ENCODE measurements around the gene REEP3.
A peak's percentile ranks its signal among the peaks of the same experiment; 100 is the strongest.
"Not testable (repeated sequence)": the region's sequence is repeated elsewhere in the genome, so short reads cannot be mapped to it uniquely, and the experiment has no call there.

REEP3 gene, protein sequence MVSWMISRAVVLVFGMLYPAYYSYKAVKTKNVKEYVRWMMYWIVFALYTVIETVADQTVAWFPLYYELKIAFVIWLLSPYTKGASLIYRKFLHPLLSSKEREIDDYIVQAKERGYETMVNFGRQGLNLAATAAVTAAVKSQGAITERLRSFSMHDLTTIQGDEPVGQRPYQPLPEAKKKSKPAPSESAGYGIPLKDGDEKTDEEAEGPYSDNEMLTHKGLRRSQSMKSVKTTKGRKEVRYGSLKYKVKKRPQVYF
- 26.9 to 41.3 (median 28.6) reads per million in 4 experiments for total RNA-seq

DNA sequence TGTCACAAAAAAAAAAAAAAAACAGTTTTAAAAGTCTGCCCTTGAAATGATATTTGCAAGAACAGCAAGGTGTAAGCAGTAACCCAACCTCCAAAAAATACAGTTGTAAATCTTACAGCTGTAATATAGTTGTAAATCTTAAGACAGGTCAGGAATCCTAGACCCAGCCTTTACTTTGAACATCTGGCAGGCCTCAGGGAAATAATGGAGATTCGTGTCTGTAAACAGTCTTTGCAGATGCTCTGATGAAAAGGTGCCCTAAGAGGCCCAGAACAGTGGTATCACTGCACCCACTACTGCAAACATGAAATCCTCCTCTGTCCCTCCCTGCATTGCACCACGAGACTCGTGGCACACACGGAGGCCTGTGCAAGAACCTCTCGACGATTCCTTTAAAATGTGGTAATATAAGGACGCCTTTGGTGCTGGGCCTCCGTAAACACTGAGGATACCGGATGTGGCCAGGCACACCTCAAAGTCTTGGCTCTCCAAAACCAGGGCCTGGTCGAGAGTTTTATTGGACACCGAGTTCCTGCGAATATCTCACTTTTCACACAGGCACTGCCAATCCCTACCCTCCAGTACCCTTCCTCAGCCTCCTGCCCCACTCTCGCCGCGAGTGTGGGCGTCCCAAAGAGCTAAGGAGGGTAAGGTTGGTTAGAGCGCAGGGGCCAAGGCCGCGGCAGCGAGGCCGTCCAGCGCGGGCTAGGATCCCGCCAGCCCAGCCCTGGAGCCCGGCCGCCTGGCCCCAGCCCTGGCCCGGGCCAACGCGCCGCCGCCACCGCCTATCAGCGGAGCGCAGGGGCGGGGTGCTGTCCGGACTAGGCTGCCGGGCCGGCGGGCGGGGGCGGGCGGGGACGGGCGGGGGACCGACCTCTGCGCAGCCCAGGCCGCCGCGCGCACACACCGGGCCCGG lies at the start of gene REEP3:
TSS of gene REEP3 (plus strand) at position 902 of the 916 bp plus-strand sequence. CDS start 145 bp downstream, outside the sequence.
- DNase-seq = peak; percentile 26

DNA sequence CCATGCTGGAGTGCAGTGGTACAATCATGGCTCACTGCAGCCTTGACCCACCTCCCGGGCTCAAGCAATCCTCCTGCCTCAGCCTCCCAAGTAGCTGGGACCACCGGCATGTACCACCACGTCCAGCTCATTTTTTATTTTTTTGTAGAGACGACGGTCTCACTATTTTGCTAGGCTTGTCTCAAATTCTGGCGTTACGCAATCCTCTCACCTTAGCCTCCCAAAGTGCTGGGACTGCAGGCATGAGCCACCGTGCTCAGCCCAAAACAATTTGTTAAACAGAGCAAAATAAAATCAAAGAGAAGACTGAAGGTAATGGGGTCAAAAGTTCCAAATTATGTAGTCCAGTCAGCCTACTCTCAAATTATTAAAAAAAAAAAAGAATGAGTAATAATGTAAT lies 46.7 kb upstream of the REEP3 start:
- DNase-seq = no peak

DNA sequence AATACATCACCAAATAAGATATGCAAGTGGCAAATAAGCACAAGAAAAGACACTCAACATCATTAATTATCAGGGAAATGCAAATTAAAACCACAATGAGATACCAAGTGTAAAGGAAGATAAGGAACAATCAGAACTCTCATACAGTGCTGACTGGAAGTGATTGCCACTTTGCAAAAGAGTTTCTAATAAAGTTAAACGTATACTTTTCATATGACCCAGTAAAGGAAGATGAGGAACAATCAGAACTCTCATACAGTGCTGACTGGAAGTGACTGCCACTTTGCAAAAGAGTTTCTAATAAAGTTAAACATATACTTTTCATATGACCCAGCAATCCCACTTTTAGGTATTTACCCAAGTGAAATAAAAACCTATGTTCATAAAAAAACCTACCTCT lies 43.3 kb upstream of the REEP3 start:
- DNase-seq = no peak

DNA sequence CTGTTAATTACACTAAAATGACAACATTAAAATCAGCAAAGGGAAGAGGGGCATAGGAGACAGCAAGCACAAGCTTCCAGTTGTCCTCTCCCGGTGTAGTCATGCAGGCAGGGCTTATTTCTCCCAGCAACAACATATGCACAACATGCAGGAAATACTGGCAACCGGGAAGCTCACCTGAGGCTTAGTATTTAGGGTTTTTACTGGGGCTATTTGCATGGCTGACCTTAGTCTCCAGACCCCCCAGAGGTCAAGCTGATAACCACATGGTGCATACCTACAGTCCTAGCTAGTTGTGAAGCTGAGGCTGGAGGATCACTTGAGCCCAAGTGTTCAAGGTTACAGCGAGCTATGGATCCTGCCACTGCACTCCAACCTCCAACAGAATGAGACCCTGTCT lies 42.6 kb upstream of the REEP3 start:
- no peak for DNase-seq

DNA sequence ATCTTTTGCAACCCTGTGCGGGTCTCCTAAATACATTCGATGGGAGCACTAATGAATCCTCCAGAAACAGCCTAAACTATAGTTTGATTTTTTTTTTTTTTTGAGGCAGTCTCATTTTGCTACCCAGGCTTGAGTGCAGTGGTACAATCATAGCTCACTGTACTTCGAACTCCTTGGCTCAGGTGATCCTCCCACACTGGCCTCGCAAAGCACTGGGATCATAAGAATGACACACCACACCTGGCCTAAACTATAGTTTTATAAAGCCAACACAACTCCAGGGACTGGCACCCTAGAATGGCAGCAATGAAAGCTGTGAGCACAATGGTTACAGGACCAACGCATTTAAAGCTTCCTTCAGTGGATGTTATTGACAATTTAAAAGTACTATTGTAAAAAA lies 41.0 kb upstream of the REEP3 start:
- no peak for DNase-seq

DNA sequence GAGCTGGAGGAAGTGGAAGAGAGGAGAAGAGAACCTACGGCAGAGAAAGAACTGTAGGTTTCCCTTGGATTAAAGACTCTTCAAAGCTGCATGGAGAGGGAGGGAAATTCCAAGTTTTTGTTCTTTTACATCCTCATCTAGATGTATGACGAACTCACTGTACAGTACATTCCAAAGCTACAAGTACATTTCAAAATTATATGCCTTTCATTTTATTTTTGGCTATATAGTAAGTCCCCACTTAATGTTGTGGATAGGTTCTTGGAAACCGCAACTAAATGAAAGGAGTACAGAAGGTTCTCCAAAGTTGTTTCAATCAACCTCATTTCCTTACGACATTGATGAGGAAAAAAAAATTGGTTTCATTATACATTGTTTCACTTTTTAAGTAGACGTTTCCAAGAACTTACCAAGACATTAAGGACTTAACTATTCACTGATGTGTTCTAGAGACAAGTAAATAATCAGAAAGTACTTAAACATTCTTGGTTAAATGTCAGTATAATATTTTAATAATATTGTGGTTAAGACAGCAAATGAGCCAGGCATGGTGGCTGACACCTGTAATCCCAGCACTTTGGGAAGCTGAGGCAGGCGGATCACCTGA lies 39.3 kb upstream of the REEP3 start:
- no peak for DNase-seq

DNA sequence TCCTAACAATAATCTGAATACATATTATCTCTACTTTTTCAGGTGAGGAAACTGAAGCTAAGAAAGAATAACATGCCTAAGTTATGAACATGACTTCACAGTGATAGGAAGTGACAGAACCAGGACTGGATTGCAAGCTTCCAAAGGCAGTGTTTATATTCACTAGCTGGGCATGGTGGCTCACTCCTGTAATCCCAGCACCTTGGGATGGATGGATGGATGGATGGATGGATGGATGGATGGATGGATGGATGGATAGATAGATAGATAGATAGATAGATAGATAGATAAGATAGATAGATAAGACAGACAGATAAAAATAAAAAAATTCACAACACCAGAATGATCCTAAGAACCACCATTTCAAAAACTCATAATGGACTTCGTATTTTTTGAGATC lies 37.2 kb upstream of the REEP3 start:
- DNase-seq = no peak

DNA sequence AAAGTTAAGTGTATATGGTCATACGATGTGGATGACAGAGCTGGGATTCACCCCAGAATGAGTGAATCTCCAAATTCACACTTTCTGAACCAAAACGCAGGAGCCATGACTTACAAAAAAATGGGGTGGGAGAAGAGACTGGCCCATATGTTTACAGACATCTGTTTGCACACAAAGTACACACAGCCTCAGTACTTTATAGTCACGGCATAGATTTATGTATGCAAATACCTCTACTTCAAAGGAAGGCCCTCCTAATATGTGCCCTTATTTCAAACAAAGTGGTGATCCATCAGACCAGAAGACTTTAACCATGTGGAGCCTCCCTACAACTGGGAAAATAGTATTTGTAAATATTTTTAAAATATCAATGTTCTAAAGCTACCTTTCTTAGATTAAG lies 33.2 kb upstream of the REEP3 start:
- DNase-seq = no peak

DNA sequence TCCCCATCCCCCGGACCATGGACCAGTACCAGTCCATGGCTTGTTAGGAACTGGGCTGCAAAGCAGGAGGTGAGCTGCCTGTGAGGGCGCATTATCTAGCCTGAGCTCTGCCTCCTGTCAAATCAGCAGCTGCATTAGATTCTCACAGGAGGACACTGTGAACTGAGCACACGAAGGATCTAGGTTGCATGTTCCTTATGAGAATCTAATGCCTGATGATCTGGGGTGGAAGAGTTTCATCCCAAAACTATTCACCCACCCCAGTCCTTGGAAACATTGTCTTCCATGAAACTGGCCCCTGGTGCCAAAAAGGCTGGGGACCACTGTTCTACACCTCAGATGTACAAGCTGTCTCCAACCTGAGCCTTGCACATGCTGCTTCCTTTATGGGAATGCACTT lies 31.4 kb upstream of the REEP3 start:
- no peak for DNase-seq

DNA sequence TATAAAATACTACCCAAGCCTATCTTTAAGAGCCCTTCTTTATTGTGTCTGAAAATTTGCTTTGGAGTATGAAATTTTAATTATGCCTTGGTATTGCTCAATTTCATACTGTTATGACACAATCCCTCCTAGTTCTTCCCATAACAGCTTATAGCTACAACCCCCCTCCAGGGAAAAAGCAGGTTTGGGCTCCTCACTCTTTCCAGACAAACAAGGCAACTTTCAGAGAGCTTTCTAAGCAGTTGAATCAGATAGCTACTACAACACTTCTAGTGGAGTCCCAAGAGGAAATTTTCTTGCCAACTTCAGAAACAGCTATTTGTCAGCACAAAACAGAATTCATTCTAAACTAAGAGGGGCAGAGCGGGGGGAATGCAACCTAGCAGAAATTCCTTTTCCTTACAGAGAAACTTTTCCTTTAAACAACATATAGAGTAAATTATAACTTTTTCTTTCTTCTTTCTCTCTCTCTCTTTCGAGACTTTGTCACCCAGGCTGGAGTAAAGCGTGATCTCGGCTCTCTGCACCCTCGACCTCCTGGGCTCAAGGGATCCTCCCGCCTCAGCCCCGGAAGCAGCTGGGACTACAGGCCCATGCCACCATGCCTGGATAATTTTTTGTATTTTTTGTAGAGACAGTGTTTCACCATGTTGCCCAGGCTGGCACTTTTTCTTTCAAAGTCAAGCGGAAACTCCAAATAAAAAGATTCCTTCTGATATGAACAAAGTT lies 29.4 kb upstream of the REEP3 start:
- no peak for DNase-seq

DNA sequence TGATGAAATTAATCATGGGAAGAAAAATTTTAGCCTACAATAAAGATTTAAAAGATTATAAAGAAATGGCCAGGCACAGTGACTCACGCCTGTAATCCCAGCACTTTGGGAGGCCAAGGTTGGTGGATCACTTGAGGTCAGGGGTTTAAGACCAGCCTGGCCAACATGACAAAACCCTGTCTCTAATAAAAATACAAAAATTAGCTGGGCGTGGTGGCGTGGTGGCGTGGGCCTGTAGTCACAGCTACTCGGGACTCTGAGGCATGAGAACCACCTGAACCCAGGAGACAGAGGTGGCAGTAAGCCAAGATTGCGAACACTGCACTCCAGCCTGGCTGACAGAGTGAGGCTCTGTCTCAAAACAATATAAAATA lies 28.9 kb upstream of the REEP3 start:
- DNase-seq = not testable (repeated sequence)

DNA sequence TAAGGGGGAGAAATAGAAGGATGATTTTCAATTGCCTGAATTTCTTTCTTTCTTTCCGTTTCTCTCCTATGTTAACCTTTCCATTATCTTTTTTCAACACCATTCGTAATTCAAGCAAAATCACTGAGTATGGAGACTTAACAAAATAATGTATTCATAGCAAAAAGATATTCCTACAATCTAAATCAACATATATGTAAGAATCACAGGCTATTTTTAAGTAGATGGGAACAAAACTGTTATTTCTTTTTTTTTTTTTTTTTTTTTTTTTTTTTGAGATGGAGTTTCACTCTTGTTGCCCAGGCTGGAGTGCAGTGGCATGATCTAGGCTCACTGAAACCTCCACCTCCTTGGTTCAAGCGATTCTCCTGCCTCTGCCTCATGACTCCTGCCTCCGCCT lies 28.2 kb upstream of the REEP3 start:
- no peak for DNase-seq

DNA sequence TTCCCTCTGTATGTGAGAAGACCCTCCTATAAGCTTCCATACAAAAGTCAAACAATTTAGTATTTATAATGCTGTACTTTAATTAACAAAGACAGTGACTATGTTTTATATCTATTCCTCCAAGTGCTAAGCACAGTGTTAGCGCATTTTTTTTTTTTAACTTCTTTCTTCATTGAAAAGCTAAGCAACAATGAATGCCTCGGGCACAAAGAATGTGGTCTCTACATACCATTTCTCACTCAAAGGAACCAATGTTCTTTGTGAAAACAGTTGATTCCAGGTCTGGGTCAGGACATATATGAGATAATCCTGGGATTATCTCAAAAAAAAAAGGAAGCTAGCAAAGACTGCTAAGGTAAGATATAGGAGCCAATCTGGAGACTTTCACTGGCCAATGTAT lies 26.2 kb upstream of the REEP3 start:
- no peak for DNase-seq

DNA sequence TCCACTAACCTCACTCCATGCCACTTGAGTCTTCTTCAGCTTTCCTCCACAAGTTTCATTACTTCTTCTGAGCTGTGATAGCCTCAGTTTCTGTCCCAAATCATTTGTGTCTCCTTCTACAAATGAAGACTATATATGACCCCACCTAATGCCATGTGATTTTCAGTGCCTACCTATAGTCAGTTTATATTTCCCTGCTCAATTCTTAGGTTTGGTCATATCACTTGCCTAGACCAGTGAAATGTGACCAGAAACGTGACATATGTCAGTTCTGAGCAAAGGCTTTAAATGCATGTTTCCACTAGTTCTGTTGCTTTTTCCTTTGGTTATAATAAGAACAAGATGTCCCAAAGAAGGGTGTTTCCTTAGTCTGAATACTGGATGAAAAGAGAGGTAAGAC lies 24.6 kb upstream of the REEP3 start:
- no peak for DNase-seq

DNA sequence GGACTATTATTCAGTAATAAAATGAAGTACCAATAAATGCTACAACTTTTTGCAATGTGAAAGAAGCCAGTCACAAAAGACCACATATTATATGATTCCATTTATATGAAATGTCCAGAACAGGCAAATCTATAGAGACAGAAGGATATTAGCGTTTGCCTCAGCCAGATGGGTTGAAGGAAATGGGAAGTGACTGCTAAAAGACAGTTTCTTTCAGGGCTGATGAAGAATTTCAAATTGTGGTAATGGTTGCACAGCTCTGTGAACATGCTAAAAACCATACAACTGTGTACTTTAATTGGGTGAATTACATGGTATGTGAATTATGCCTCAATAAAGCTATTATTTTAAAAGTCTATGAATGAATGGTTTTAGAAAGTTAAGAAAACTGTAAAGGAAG lies 23.9 kb upstream of the REEP3 start:
- DNase-seq = no peak

DNA sequence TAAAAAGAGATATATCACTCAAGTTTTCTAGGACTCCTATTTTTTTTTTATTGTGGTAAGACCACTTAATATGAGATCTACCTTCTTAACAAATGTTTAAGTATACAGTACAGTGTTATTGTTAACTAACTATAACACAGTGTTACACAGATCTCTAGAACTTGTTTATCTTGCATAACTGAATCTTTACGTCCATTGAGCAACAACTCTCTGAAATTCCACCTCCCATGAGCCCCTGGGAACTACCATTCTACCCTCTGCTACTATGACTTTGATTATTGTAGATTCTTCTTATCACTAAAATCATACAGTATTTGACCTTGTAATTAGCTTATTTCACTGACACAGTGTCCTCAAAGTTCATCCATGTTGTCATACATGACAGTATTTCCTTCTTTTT lies 22.5 kb upstream of the REEP3 start:
- no peak for DNase-seq

DNA sequence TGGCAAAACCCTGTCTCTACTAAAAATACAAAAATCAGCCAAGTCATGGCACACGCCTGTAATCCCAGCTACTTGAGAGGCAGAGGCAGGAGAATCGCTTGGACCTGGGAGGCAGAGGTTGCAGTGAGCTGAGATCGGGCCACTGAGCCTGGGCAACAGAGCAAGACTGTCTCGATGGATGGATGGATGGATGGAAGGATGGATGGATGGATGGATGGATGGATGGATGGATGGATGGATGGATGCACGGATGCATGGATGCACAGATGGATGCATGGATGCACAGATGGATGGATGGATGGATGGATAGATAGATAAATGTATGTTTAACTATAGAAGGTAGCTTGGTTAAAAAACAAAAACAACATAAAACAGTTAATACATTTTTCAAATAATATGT lies 20.6 kb upstream of the REEP3 start:
- not testable (repeated sequence) for DNase-seq

DNA sequence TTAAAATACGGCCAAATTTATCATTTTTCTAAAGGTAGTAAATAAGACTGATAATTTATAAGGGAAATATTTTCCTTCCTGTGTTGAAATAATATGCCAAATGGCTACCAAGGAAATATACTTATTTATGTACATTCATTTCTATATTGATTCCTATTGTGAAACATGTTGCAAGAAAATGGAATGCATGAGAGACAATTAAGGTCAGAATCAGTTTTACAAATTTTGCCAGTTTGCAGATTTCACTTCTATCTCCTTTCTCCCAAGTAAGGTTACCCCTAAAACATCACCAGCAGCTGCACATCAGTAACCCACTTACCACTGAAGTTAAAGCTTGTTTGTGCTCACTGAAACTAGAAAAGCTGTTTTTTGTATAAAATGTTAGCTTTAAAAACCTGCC lies 19.2 kb upstream of the REEP3 start:
- no peak for DNase-seq

DNA sequence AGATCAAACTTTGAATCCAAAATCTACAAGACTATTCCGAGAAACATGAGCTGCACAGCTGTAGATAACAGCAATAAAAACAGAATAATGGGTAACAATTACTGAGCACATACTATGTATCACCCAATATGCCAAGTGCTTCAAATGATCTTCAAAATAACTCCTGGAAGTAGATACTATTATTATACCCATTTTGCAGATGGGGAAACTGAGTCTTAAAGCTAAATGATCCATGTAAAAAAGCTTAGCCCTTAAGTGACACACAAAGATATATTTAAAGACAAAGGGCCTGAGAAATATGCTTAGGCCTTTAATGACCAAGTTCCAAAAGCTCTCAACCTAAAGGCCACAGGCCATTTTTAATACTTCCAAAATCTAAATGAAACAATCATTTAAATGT lies 18.4 kb upstream of the REEP3 start:
- no peak for DNase-seq

DNA sequence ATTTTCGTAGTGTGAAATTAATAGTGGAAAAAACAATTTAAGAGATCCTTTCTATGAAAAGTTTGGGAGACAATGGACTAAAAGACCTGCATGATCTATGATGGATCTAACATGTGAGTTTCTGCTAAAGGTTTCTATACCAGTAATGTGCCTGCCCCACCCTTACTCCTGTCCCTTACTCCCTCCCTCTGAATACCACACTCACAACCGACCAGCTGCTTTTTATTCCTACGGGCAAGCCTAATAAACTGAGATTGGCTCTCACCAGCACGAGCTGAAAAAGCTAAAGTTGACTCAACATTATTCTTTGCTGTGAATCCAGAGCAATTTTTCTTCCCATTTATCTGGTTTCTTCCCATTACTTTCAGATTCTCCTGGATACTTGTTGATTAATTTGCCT lies 17.8 kb upstream of the REEP3 start:
- no peak for DNase-seq

DNA sequence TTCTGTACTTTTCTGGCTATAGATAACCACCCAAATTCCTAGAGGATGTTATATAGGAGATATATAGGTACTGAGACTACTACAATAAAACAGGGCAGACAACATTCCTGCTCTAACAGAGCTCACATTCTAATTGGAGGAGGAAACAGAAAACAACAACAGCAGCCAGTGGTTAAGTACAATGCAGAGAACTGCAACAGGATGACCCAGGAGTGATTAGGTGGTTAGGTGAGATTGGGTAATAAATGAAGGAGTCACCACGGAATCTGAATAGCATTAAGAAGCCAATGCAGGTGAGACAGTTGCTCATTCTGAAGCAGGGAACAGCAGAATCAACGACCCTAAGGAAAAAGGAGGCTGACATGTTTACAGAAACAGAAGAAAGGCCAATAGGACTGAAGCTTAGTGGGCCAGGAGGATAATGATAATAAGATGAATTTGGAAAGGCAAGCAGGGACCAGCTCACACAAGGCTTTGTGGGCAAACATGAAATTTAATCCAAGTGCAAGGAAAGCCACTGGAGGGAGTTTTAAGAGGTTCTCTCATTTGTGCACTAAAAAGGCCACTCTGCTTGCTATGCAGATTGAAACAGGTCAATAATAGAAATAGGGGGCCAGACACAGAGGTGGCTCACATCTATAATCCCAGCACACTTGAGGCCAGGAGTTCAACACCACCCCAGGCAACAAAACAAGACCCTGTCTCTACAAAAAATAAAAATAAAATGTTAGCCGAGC lies 16.9 kb upstream of the REEP3 start:
- no peak for DNase-seq

DNA sequence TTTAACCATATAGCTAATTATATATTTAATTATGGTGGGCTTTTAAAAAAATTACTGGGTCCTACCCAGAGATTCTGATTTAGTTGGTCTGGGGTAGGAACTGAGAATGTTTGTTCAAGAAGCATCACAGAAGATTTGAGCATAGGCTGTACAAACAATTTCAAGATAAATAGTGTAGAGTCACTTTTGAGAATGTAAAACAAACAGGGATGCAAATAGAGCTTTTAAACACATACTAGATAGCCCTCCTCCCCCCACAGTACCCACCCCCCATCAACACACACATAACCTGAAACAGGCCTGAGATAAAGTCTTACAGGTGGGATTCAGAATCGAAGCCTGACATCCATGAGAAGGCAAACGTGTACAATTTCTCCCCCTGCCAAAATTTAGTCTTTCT lies 15.6 kb upstream of the REEP3 start:
- DNase-seq = no peak

DNA sequence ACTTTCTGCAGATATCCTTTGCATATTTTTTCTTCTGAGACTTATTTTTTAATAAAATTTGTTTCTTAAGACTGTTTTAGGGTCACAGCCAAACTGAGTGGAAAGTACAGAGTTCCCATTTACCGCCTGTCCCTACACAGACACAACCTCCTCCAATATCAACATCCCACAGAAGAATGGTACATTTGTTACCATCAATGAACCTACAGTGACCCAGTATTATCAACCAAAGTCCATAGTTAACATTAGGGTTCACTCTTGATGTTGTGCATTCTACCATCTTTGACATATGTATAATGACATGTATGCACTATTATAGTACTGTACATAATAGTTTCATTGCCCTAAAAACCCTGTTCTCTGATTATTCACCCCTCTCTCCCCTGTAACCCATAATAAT lies 14.6 kb upstream of the REEP3 start:
- DNase-seq = no peak

Measured in effector CD8-positive, alpha-beta T cell (primary cell).